Glomerular endothelial cell (primary cell): ENCODE measurements around the gene INTS1. TPM values are rescaled to one million over a fixed set of nuclear protein-coding genes. Genes with fewer than 3 reads are reported as not detected.
A peak's percentile ranks its signal among the peaks of the same experiment; 100 is the strongest.

Source experiments
- DNase-seq: peaks from one replicate; pipeline ENCODE4 v3.0.0-alpha.2; 2011; ENCODE audit warnings: low read depth, low spot score; ENCODE audit errors: extremely low read depth
- total RNA-seq: library from RNA; depleted of rRNA; stranded (reverse); fragments of >200 nt; gene quantifications from 2 replicates; pipeline ENCODE4 v1.2.3, GENCODE V29; 2015

Gene INTS1
- total RNA-seq, 1 donor from 2014 or later, result 85.4 TPM

DNA sequence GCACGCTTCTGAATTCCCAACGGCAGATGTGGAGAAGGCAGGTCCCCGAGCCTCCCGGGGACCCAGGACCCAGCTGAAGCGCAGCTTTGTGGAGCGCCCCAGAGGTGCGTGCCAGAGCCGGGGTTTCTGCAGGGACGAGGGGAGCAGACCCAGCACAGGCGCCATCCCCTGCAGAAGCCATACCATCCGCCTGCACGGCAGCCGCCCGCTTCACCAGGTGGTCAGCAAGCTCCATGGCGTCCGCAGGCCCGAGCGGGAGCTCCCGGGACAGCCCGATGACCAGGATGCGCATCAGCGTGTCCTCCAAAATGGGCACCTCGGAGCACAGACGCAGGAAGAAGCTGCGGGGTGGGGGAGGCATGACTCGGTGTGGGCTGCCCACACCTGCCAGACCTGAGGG is 10.6 kb downstream of the INTS1 start:
- DNase-seq, result no peak

DNA sequence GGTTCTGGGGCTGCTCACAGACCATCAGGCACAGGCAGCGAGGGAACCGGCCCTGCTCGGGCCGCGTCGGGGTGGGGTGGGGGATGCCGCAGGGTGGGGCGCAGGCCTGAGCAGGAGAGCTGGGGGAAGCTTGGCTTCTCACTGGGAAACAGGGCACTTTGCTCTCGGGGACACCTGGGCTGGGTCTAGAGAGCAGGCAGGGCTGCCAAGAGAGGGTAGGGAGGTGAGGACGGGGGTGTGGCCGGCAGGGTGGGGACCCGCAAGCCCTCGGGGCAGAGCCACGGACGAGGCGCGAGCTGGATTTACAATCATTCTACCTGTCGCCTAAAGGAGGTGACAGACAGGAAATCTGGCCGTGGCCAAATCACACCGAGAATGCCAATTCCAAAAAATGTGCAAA is 11.1 kb downstream of the INTS1 start:
- no peak for DNase-seq

DNA sequence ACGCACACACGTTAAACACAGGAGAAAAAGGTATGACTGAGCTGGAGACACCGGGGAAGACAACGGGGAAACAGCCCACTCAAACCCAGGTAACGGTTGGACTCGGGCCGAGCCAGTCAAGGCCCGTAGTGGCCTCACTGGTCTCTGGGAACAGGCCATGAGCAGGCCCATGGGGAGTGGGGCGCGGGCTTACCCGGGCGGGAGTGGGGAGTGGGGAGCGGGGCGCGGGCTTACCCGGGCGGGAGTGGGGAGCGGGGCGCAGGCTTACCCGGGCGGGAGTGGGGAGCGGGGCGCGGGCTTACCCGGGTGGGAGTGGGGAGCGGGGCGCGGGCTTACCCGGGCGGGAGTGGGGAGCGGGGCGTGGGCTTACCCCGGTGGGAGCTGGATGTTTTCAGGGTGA is 11.5 kb downstream of the INTS1 start:
- no peak for DNase-seq

DNA sequence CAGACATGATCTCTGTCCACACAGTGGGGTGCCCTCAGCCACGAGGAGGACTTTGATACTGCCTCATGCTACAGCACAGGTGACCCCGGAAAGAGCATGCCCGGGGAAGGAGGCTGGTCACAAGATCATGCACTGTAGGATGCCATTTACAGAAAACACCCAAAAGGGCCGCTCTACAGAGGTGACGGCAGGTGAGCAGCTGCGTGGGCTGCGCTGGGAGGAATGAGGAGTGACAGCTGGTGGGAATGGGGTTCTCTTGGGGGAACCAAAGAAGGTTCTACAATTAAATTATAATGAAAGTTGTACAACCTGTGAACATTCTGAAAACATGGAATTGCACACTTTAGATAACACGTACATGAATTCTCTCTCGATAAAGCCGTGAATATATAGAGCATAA is 12.0 kb downstream of the INTS1 start:
- no peak for DNase-seq

DNA sequence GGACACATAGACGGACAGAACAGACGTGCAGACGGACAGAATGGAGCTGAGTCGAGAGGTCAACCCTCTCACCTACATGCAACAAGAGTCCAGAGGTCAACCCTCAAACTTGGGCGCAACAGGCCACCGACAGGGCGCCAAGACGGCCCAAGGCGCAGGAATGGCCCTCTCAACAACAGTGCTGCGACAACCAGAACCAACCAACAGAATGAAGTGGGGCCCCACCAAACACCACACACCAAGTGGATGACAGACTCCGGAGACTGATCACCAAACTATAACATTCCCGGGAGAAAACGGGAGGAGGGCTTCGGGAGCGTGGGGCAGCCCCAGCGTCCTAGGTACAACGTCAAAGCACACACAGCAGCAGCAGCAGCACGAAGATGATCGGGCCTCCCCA is 13.4 kb downstream of the INTS1 start:
- no peak for DNase-seq

DNA sequence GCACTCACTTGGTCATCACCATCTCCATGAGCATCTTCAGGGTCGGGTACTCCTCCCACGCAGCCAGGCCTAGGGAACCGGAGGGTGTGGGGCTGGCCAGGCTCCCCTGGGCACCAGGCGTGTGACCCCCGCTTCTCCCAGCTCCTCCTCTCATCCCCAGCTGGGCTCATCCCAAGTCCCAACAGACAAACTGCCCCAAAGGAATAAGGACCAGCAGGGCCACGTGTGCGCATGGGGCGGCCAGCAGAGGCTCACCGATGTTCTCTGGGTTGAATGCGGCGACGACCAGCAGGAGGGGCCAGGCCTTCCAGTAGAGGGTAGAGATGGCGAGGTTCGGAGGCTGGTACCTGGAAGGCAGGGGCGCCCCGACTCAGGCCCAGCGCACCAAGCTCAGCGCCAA is 14.9 kb downstream of the INTS1 start:
- no peak for DNase-seq

DNA sequence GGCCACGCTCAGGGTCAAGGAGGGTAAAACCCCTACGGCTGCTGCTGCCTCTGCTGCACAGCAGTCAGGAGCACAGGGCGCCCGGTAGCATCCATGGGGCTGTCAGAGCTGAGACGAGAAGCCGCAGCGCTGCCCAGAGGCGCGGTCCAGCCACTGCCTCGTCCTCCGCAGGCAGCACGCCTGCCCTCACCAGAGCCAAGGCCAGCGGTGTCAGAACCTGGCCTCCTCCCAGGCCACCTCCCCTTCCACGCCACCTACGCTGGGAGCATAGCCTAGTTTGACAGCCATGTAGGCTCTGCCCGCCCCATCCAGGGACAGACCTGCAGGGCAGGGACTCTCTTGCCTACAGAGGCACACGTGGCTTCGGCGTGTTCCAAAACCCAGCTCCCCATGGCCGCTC is 16.2 kb downstream of the INTS1 start:
- no peak for DNase-seq

DNA sequence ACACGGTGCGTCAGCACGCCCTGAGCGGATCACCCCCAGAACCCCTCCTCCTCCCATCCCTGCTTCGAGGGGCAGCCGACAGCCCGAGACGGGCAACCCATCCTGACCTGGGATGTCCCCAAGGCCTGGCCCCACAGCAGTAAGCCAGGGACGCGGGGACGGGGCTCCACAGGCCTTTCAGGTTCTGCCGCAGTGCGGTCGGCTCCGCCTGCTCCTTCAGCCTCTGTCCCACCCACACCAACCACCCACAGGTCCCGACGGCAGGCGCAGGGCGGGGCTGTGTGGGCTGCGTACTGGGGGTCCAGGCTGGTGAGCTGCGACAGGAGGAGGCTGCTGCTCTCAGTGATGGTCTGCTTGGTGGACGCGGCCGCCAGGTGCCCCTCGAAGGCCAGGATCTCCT is 16.7 kb downstream of the INTS1 start:
- no peak for DNase-seq

DNA sequence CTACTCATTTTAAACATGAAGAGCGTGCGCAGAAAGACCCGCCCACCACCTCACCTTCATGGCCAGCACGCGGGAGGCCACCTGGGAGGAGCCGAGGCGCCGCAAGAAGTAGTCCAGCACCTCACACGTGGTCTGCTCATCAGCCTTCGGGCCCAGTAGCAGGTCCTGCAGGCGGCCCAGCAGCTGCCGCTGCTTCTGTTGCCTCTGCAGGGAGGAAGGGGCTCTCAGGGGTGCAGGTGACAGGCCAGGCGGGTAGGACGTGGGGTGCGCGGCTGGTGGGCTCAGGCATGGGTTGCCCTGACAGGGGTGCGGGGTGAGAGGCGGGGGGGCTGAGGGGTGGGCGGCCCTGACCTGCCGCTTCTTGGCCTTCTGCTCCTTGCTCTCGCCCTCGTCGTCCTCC is 17.6 kb downstream of the INTS1 start:
- DNase-seq, result no peak

DNA sequence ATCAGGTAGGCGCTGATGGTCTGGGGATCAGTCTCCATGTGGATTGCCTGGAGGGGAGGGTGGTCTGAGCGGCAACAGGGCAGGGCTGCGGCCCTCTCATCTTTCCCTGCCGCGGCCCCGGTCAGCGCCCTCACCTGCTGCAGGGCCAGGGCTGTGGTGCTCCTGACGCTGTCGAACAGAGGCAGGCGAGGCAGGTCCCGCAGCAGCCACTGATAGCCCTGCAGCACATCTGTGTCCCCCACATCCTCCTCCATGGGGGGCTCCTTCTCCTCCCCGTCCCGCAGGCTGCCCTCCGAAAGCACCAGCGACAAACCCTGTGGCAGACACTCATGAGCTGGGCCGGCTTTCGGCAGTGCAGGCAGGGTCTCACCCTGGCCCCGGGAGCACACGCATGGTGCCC is 19.0 kb downstream of the INTS1 start:
- DNase-seq, result no peak

DNA sequence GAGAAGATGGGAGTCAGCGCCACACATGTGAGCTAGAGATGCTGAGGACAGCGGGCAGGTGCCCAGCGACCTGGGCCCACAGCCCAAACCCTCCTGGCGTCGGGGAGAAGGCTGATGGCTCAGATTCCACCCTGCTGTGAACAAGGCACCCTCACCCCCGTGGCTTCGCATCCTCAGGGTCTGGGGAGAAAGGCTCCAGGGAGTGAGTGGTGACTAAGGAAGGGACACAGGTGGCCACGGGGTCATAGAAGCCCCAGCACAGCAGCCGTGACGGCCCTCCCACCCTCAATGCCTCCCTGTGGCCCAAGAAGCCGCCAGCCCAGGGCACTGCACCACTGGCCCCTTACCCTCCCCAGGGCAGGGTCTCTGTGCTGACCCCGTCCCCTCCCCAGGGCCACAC is 19.6 kb downstream of the INTS1 start:
- no peak for DNase-seq

DNA sequence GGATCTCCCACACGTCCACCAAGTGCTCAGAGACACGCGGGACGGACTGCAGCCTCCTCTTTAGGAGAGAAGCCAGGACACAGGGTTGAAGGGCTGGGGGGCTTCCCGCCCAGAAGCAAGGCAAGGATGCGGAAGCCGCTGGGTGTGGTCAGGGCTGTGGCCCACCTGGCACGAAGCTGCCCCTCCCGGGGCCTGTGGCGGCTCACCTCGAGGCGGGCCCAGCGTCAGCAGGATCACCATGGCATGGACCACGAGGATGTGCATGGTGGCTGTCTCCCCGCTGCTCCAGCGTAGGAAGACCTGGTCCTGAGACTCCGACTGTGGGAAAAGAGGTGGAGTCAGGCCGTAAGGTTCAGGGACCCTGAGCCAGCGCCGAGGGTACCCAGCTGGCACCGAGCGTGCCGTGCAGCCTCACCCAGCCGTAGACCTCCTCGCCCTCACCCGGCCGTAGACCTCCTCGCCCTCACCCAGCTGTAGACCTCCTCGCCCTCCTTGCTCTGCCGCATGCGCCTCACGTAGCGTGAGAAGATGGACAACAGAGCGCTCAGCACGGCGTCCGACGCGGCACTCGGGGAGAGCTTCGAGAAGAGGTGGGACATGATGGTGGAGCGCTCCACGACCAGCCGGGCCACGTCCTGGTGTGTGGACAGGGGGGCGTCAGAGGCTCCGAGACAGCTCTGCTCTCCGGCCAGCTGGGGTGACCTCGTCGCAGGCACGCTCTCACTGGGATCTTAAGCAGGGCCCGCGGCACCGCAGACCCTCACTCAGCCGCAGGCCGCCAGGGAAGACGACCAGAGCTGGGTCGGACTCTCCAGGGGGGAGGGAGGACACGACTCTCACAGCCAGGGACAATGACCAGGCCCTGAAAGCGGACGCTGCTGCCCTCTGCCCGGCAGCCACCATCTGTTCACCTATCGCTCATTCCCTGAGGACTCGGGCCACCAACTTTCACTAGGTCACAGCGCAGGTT is 20.4 kb downstream of the INTS1 start:
- DNase-seq, result no peak

DNA sequence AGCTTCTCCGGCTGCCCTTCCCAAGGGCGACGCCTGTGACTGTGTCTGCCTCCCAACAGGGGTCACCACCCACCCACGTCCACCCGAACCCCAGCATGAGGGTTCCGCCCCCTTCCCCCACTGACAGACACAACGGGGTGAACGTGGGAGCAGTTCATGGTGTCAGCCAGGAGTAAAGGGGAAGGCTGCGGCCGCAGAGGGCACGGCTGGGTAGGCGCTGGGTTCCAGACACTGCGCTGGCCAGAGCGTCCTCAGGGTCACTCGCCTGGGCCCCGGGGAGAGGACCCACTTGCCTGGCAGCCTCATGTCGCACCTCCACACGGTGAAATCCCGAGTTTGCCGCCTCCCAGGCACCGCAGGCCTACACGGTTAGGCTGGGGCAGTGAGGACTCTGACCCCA is 21.1 kb downstream of the INTS1 start:
- no peak for DNase-seq

DNA sequence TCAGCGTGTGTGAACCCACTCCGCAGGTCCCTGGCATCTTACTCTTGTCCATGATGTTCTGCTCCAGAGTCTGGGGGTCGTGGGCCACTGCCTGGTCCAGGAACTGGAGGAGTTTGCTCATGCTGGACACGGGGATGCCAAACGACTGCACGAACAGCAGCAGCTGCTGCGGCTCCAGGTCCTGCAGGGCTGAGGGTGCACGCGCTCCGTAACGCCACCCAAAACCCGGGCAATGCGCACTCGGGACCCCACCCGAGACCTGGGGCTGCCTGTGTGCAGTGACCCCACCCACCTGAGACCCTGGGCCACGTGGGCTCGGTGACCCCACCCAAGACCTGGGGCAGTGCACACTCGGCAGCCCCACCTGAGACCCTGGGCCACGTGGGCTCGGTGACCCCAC is 22.9 kb downstream of the INTS1 start:
- no peak for DNase-seq

DNA sequence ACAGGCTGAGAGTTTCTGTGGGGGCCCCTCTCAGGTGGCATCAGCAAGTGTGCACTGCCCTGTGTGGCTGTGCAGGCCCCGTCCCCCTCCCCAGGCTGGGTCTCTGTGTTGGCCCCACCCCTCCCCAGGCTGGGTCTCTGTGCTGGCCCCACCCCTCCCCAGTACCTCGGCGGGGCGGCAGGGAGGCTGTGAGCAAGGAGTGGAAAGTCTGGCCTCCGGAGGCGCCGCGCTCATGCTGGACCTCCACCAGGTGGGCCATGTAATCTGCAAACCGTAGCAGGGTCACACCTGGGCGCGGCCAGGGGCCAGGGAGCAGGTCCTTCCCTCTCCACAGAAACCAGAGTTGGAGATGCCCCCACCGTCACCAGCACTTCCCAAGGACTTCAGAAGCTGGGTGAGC is 23.5 kb downstream of the INTS1 start:
- no peak for DNase-seq

DNA sequence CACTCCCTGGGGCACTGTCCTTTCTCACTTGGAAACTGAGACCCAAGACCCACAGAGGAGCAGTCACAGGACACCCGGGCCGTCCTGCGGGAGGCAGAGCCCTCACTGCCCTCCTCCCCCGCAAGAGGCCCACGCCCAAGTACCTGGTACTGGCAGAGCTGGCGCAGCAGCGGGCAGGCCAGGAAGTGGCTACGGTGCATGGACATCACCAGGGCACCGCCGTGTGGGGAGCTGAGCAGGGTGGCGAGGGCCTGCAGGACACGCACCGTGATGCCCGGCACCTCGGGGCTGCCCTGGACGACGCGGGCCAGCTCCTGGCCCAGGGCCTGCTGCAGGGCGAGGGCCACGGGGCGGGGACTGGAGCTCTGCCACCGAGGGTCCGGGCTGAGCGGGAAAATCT is 24.9 kb downstream of the INTS1 start:
- DNase-seq, result no peak

DNA sequence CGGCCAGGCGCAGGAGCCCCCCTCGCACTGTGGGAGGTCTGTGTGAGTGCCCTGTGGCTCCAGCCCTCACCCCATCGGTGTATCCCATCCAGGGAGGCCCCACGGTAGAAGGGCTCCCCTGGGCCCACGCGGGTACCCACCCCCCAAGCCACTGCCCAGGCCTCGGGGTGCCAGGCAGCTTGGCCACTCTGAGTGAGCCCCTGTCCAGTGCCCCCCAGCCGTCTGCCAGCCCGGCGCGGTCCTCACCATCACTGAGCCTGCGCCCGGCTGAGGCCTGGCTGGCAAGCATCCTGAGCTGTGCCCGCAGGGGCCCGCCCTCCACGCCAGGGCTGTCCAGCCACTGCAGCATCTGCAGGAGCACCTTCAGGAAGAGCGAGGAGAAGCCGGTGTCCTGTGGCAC is 25.7 kb downstream of the INTS1 start:
- DNase-seq, result no peak

DNA sequence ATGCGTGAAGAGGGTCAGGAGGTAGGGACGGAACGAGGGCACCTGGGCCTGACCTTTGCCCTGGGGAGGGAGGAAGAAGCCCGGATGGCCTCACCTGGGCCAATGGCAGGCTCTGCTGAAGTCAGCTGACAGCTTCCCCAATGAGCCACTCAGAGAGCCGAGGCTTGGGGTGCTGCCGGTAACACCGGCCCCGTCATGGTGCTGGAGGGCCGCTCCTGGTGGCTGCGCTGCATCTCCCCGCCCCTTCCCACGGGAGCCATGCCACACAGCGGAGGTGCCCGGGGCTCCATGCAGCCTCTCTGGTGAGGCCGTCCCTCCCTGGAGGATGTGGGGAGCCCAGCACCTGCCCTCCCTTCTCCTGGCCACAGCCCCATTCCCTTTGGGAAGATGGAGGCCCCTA is 27.3 kb downstream of the INTS1 start:
- no peak for DNase-seq

DNA sequence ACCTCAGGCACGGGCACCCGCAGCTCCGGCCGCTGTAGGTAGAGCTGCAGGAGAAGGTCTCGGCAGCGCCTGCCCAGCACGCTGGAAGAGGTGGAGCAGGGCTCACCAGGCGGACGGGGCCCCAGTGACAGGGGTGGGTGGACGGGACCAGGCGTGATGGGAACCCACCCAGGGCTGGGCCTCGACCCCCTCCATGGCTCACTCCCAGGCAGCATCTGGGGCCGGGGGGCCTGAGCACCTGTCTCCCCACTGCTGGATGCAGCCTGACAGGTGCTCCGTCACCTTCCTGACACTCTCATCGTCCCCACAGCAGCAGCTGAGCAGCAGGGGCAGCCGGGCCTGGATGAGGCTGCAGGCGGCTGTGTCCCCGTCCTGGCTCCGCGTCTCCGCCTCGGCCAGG is 28.2 kb downstream of the INTS1 start:
- no peak for DNase-seq

DNA sequence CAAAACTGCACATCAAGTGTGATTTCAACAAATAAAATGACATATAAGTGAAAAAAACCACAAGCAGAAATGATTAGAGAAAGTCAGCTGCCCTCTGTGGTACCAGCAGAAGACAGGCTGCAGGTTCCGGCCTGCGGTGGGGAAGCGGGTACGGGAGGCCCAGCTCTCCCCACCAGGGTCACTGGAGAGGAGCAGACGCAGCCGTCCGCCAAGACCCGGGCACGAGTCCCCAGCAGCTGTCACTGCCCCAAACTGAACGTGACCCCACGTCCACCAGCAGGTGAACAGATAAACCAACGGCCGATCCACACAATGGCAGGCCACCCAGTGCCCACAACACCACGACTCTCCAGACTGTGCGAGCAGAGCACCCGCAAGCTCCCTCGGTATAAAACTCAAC is 28.8 kb downstream of the INTS1 start:
- no peak for DNase-seq

DNA sequence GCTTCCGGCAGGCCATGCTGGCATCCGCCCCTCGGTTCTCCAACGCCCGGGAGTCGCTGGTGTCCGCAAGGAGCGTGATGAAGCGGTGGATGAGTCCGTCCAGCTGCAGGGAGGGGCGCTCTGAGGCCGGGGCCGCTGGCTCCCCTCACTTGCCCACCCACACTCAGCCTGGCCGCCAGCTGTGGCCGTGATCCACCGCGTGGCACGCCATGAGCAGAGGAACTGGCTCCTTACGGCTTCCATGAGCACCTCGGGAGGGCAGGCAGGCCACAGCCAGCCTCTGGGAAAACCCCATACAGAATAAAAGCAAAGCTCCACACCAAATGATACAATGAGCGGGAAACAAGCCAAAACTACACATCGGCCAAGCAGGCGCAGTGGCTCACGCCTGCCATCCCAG is 29.5 kb downstream of the INTS1 start:
- no peak for DNase-seq

DNA sequence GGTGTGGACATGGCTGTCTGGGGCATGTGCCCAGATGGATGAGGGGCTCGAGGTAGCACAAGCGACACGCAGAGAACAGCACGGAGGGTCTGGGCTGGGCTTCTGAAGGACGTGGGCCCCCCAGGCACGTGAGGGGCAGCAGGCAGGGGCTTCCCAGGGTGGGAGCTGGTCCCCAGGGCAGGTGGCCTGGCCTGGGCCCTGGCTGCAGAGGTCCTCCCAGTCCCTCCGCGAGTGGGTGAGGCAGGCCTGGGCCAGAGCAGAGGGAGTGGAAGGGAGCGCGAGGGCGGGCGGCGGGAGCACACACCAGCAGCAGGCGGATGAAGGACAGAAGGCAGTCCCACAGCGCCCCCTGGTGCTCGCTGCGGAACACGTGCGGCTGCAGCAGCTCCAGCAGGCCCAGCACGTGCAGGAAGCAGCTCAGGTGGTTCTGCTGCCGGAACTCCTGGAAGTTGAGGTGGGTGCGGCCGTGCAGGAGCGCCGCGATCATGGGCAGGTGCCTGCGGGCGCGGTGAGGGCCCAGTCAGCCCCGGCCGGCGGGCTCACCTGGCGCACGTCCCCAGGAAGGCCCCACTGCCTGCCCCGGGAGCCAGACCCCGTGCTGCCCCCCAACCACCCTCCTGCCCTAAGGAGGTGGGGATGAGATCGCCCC is 30.2 kb downstream of the INTS1 start:
- DNase-seq, result peak; percentile 12
